ENCODE data around the gene FPR3. TPM values are rescaled to one million over a fixed set of nuclear protein-coding genes. Genes with fewer than 3 reads are reported as not detected.

Gene FPR3
- total and polyA plus RNA-seq, 9 of the 15 experiments (the other 6 are each of a cell fraction or from before 2014, with no cell fraction given) = 0.08 to 0.51 (median 0.22) TPM; not detected in 1

GRCh38 chr19:51822946-51823345 lies 28.0 kb downstream of the FPR3 start:
- Histone ChIP-seq H2AFZ (ENCODE audit: low read depth, low read length) (no peak overlapping the region), H3K4me1 (replicated peaks in 1 of 2; ENCODE audit: control insufficient read depth in 2 of 2, insufficient read depth in 2 of 2, low read length in 2 of 2) (no peaks in the 10 kb centered on the region), H3K9me3 (replicated peaks; ENCODE audit: control insufficient read depth, insufficient read depth, low read depth, low read length) (peaks cover 4% of the 10 kb centered on the region), H3K36me3 (ENCODE audit: control insufficient read depth, insufficient read depth, low read length) (no peaks in the 10 kb centered on the region), H3K9me1 (ENCODE audit: control insufficient read depth, insufficient read depth, low read length) (no peaks in the 10 kb centered on the region), H4K20me1 (replicated peaks; ENCODE audit: control insufficient read depth, insufficient read depth, low read length) (no peaks in the 10 kb centered on the region), H3K9ac (ENCODE audit: insufficient read depth in 1 of 2, low read depth in 2 of 2, low read length in 2 of 2) (no peak overlapping the region), H3K4me3 (no peak overlapping the region), H3K27me3 (ENCODE audit: control insufficient read depth in 2 of 2, insufficient read depth in 2 of 2, low read length in 2 of 2) (no peaks in the 10 kb centered on the region), H3K4me2 (ENCODE audit: insufficient read depth, low read length) (no peak overlapping the region), H3K79me2 (ENCODE audit: control insufficient read depth, insufficient read depth, low read length) (no peaks in the 10 kb centered on the region), H3K27ac (ENCODE audit: extremely low read depth, low read depth, low read length) (no peak overlapping the region)
- DNase-seq (ENCODE audit: extremely low read depth in 1 of 4, low spot score in 3 of 4) (no peak), FAIRE-seq (no peak), ATAC-seq (no peak)
- ChIA-PET CTCF (ENCODE audit: low intra/inter-chr PET ratio) (no interaction called here), POLR2A (interaction anchor here (0.6 to 0.8 kb wide), 2 partner anchors 99 to 558 kb away, joined by 3 read pairs; no protein-coding TSS in a partner anchor)
- BruUV-seq (replicated peaks) = no TSS peak
- TF ChIP-seq COPS2 (conservative IDR thresholded peaks at IDR 0.05) (no peak), CREB5 (CRISPR knock-in tag; IDR thresholded peaks at IDR 0.05) (no peak), SIRT6 (IDR thresholded peaks at IDR 0.05; ENCODE audit: low read depth, low read length) (no peak), RNF2 (IDR thresholded peaks at IDR 0.05) (no peak), PTRF (tag; IDR thresholded peaks at IDR 0.05) (no peak), NRF1 (conservative IDR thresholded peaks at IDR 0.05 in 1 of 2, IDR thresholded peaks at IDR 0.05 in 1 of 2) (no peak), BCOR (IDR thresholded peaks at IDR 0.05) (no peak), ETV6 (IDR thresholded peaks at IDR 0.05; ENCODE audit: borderline replicate concordance in 1 of 2, low read depth in 2 of 2, low read length in 1 of 2) (no peak), ETV6 (CRISPR knock-in tag; IDR thresholded peaks at IDR 0.05; ENCODE audit: borderline replicate concordance) (no peak), ARID2 (IDR thresholded peaks at IDR 0.05) (no peak), SRSF1 (IDR thresholded peaks at IDR 0.05; ENCODE audit: low read depth, low read length) (no peak), MBD1 (CRISPR knock-in tag; IDR thresholded peaks at IDR 0.05) (no peak), ZBTB5 (IDR thresholded peaks at IDR 0.05) (no peak), HNRNPLL (IDR thresholded peaks at IDR 0.05; ENCODE audit: low read depth, low read length, poor library complexity, severe bottlenecking) (no peak), TEAD4 (IDR thresholded peaks at IDR 0.05; ENCODE audit: low read length) (no peak), TEAD4 (CRISPR knock-in tag; IDR thresholded peaks at IDR 0.05; ENCODE audit: borderline replicate concordance) (no peak), RHOXF2B (CRISPR knock-in tag; conservative IDR thresholded peaks at IDR 0.05) (no peak), HDAC2 (IDR thresholded peaks at IDR 0.05) (no peak), NFYB (IDR thresholded peaks at IDR 0.05; ENCODE audit: extremely low read depth, insufficient read length) (no peak)
- 17% methylated on average over 3 of the region's 3 CpGs for WGBS (ENCODE audit: insufficient coverage, low coverage, missing lambda C conversion rate)
- intact Hi-C loops (cut with micrococcal nuclease) (no loop called here), in situ Hi-C loops (cut with MboI) (no loop called here)
